GM13977 (cell line): Measurements from ENCODE around the gene UNC45A.

ENCODE experiments used
- DNase-seq: peaks from one replicate; pipeline ENCODE4 v3.0.0; 2012; ENCODE audit warnings: low spot score
- in situ Hi-C: fragments of 300-500 bp; cut with MboI; formaldehyde crosslinking; loops from one replicate; pipeline ENCODE4 v1.12.0; 2022; ENCODE audit warnings: low sequenced_read_pairs, low pct_unique_long_range_greater_than_20kb, mixed read lengths, inconsistent platforms; ENCODE audit not compliant: unreplicated experiment
- TF ChIP-seq, protein P1 (sequence below): IDR thresholded peaks from 2 replicates; pipeline ENCODE4 v1.5.1; 2012; ENCODE audit warnings: mild to moderate bottlenecking, control low read depth; ENCODE audit not compliant: insufficient read depth; ENCODE audit errors: extremely low read depth, missing control alignments

Gene UNC45A

DNA sequence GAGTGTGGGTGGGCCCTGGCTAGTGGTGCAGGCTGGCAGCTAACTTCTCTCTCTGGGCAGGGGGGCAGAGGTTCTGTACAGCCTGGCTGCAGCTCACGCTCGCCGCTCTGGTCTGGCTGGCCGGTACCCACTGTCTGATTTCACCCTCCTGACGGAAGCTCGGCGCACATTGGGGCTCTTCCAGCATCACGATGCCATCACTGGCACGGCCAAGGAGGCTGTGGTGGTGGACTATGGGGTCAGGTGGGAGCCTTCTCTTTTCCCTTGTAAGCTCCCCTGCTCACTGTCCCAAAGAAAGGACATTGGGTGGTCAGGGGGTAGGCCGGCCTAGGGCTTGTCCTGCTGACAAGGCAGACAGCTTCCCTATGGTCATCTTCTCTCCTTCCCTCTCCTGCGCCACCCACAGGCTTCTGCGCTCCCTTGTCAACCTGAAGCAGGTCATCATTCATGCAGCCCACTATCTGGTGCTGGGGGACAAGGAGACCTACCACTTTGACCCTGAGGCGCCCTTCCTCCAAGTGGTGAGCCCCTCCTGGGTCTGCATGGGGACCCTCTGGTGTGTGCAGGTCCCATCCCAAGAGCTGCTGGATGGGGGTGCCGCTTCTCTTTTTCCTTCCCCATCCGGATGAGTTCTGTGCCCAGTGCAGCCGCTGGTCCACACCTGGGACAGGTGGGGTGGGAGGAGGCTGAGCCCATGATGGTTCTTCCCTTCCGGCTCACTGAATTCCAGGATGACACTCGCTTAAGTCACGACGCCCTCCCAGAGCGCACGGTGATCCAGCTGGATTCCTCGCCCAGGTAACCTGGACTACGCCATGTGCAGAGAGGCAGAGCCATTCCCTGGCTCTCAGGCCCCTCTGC is 24.4 kb upstream of the UNC45A start:
- TF ChIP-seq, protein P1, sequence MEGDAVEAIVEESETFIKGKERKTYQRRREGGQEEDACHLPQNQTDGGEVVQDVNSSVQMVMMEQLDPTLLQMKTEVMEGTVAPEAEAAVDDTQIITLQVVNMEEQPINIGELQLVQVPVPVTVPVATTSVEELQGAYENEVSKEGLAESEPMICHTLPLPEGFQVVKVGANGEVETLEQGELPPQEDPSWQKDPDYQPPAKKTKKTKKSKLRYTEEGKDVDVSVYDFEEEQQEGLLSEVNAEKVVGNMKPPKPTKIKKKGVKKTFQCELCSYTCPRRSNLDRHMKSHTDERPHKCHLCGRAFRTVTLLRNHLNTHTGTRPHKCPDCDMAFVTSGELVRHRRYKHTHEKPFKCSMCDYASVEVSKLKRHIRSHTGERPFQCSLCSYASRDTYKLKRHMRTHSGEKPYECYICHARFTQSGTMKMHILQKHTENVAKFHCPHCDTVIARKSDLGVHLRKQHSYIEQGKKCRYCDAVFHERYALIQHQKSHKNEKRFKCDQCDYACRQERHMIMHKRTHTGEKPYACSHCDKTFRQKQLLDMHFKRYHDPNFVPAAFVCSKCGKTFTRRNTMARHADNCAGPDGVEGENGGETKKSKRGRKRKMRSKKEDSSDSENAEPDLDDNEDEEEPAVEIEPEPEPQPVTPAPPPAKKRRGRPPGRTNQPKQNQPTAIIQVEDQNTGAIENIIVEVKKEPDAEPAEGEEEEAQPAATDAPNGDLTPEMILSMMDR: no peak

DNA sequence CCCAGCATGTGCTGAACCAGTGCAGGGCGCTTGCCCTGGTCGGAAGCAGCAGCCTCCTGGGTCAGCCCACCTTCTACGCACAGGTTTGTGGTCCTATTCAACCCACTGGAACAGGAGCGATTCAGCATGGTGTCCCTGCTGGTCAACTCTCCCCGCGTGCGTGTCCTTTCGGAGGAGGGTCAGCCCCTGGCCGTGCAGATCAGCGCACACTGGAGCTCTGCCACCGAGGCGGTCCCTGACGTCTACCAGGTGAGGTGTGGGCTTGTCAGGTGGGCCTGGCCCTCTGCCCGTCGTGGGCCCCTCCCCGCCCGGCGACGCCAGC is 23.8 kb upstream of the UNC45A start:
- DNase-seq: no peak
- in situ Hi-C loops: no loop called here
- TF ChIP-seq, protein P1: no peak

More for the DNA sequence above, 24.4 kb upstream of the UNC45A start:
- no peak for DNase-seq
- in situ Hi-C loops: no loop called here

DNA sequence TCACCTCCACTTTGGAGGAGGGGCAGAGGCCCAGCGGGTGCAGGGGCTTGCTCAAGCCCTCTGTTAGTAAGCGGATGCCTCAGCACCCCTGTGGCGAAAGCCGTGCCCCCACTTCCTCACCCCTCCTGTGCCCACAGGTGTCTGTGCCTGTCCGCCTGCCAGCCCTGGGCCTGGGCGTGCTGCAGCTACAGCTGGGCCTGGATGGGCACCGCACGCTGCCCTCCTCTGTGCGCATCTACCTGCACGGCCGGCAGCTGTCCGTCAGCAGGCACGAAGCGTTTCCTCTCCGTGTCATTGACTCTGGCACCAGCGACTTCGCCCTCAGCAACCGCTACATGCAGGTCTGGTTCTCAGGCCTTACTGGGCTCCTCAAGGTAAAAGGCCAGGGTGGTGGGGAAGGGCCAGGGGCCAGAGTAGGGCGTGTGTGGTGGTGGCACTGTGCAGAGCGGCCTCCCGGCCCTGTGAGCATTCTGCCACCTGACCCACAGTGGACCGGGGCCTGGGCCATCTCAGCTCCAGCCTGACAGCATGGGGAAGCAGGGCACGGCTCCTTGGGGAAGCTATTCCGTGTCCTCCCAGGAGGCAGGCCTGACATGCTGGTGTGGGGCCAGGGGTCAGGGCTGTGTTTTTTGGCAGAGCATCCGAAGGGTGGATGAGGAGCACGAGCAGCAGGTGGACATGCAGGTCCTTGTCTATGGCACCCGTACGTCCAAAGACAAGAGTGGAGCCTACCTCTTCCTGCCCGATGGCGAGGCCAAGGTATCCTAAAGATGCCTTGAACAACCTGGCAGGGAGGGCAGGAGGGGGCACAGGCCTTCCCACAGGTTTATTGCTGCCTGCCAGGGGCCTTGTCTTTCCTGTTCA is 22.9 kb upstream of the UNC45A start:
- TF ChIP-seq, protein P1: no peak
- no peak for DNase-seq
- in situ Hi-C loops: no loop called here

DNA sequence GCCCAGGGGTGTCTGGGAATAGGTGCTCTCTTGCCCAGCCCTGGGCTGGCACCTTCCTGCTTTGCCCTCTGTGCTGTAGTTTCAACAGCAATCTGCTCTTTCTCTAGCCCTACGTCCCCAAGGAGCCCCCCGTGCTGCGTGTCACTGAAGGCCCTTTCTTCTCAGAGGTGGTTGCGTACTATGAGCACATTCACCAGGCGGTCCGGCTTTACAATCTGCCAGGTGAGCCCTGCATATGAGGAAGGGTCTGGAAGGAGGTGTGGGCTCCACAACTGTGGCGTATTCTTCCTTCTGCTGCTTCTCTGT is 22.4 kb upstream of the UNC45A start:
- DNase-seq: no peak
- TF ChIP-seq, protein P1: no peak
- in situ Hi-C loops: no loop called here

DNA sequence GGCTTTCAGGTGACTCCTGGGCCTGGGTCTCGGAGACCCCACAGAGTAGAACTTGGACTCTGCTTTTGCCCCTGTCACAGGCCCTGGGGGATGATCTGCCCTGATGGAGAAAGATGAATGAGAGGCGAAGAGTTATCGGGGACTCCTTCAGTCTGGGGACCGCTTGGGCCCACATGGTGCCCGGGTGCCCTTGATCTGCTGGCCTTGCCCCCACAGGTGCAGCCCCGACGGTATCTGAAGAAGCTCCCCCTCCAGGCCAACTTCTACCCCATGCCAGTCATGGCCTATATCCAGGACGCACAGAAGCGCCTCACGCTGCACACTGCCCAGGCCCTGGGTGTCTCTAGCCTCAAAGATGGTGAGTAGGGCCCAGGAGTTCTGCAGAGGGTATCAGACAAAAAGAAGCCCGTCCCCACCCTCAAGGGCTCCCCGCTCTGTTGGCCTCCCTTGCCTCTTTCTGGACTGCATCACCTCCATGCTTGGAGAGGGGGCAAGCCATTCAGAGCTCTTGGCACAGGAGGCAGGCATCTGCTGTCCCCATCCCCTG is 21.6 kb upstream of the UNC45A start:
- no peak for DNase-seq
- TF ChIP-seq, protein P1: no peak
- in situ Hi-C loops: no loop called here

DNA sequence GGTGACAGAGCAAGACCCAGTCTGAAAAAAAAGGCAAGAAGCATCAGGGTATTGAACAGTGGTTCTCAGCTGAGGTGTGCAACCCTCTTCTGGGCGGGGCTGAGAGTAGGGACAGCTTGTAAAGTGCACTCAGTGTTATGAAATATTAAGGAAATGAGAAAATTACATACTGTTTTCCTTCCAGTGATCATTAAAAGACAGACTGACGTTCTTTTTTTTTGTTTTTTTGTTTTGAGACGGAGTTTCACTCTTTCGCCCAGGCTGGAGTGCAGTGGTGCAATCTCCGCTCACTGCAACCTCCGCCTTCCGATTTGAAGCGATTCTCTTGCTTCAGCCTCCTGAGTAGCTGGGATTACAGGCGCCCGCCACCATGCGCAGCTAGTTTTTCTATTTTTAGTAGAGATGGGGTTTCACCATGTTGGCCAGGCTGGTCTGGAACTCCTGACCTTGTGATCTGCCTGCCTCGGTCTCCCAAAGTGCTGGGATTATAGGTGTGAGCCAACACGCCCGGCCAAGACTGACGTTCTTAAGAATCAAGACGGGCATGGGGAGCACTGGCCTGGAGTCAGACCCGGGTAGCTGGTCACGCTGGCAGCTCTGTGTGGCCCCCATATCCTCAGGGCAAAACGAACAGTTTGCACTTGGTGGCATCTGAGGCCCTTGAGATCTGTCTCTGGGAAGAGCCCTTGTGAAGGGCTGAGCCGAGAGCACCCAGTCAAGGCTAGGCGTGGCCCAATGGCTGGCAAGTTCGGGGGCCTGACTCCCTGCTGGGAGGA is 20.6 kb upstream of the UNC45A start:
- no peak for DNase-seq
- TF ChIP-seq, protein P1: no peak
- in situ Hi-C loops: no loop called here
